Astrocyte (in vitro differentiated cells and primary cell): ENCODE data around the gene C1orf53. TPM values are rescaled to one million over a fixed set of nuclear protein-coding genes. Genes with fewer than 3 reads are reported as not detected.

Experiments
- DNase-seq: peaks from one replicate; pipeline ENCODE4 v3.0.0-alpha.2; 2010; ENCODE audit warnings: low read depth
- FAIRE-seq: peaks from 2 replicates; lab custom pipeline; 2011; peaks lifted over from hg19 to GRCh38; lab: Jason Lieb, UNC
- H2AFZ ChIP-seq: 2 replicates; pipeline ENCODE4 v1.6.0; 2012; ENCODE audit warnings: low read depth, low read length, inconsistent platforms
- H3K27ac ChIP-seq: 2 replicates; pipeline ENCODE4 v1.5.1; 2011; ENCODE audit warnings: low read depth, low read length, inconsistent platforms
- H3K27me3 ChIP-seq: 2 replicates; pipeline ENCODE4 v1.6.0; 2011; ENCODE audit warnings: low read length, inconsistent platforms; ENCODE audit not compliant: insufficient read depth
- H3K36me3 ChIP-seq: 2 replicates; pipeline ENCODE4 v1.5.1; 2011; ENCODE audit warnings: low read length, inconsistent platforms; ENCODE audit not compliant: insufficient read depth
- H3K4me1 ChIP-seq: 2 replicates; pipeline ENCODE4 v1.5.1; 2011; ENCODE audit warnings: low read length, inconsistent platforms; ENCODE audit not compliant: insufficient read depth
- H3K4me2 ChIP-seq: 2 replicates; pipeline ENCODE4 v1.6.0; 2012; ENCODE audit warnings: low read length, inconsistent platforms
- H3K4me3 ChIP-seq: 2 replicates; pipeline ENCODE4 v1.5.1; 2011; ENCODE audit warnings: low read depth, mild to moderate bottlenecking, low read length, inconsistent platforms; ENCODE audit not compliant: insufficient read depth
- H3K79me2 ChIP-seq: 2 replicates; pipeline ENCODE4 v1.6.0; 2012; ENCODE audit warnings: mild to moderate bottlenecking, low read length, inconsistent platforms; ENCODE audit not compliant: insufficient read depth
- H3K9ac ChIP-seq: 2 replicates; pipeline ENCODE4 v1.6.0; 2012; ENCODE audit warnings: mild to moderate bottlenecking, low read length, inconsistent platforms
- H3K9me3 ChIP-seq: 2 replicates; pipeline ENCODE4 v1.5.1; 2012; ENCODE audit warnings: low read depth, mild to moderate bottlenecking, low read length, inconsistent platforms; ENCODE audit not compliant: insufficient read depth
- H4K20me1 ChIP-seq: 2 replicates; pipeline ENCODE4 v1.6.0; 2012; ENCODE audit warnings: low read length, inconsistent platforms; ENCODE audit not compliant: insufficient read depth
- H3K27ac Mint-ChIP-seq: one replicate; pipeline ENCODE4 v1.8.0; 2021; ENCODE audit warnings: mild to moderate bottlenecking, mixed read lengths; ENCODE audit not compliant: unreplicated experiment
- H3K27me3 Mint-ChIP-seq: one replicate; pipeline ENCODE4 v1.8.0; 2021; ENCODE audit warnings: low read depth, mixed read lengths; ENCODE audit not compliant: unreplicated experiment
- H3K36me3 Mint-ChIP-seq: one replicate; pipeline ENCODE4 v1.8.0; 2021; ENCODE audit warnings: low read depth, mixed read lengths; ENCODE audit not compliant: unreplicated experiment
- H3K4me1 Mint-ChIP-seq: one replicate; pipeline ENCODE4 v1.8.0; 2021; ENCODE audit warnings: low read depth, mixed read lengths; ENCODE audit not compliant: unreplicated experiment
- H3K4me3 Mint-ChIP-seq: one replicate; pipeline ENCODE4 v1.8.0; 2021; ENCODE audit warnings: mild to moderate bottlenecking, moderate library complexity, mixed read lengths; ENCODE audit not compliant: unreplicated experiment
- H3K9me3 Mint-ChIP-seq: one replicate; pipeline ENCODE4 v1.8.0; 2021; ENCODE audit warnings: mild to moderate bottlenecking, mixed read lengths; ENCODE audit not compliant: unreplicated experiment
- CTCF ChIP-seq: IDR thresholded peaks from 2 replicates; pipeline ENCODE4 v1.5.1; 2011; ENCODE audit warnings: low read depth, mild to moderate bottlenecking, inconsistent platforms, low read length, moderate library complexity; ENCODE audit not compliant: insufficient read depth
- EZH2 ChIP-seq: IDR thresholded peaks from 2 replicates; pipeline ENCODE4 v1.6.1; 2012; ENCODE audit warnings: mild to moderate bottlenecking, low read length, inconsistent platforms; ENCODE audit not compliant: insufficient read depth
- total RNA-seq: library from RNA; stranded (reverse); gene quantifications from 2 replicates; pipeline ENCODE4 v1.2.1, GENCODE V29; 2021

C1orf53 gene
- total RNA-seq, 1 donor from 2014 or later, result 7.9 TPM

GRCh38 chr1:197927908-197928665 lies 25.7 kb downstream of the C1orf53 start:
- no peaks in the 10 kb centered on the region for H3K36me3 ChIP-seq
- peaks cover 28% of the 10 kb centered on the region for H3K27me3 ChIP-seq
- no peak overlapping the region for H2AFZ ChIP-seq
- no peaks in the 10 kb centered on the region for H4K20me1 ChIP-seq
- no peak overlapping the region for H3K9ac ChIP-seq
- peaks cover 21% of the 10 kb centered on the region for H3K27me3 Mint-ChIP-seq
- H3K4me1 Mint-ChIP-seq, result no peaks in the 10 kb centered on the region
- no peaks in the 10 kb centered on the region for H3K9me3 ChIP-seq
- H3K4me2 ChIP-seq, result peak overlapping the region; percentile 80
- H3K9me3 Mint-ChIP-seq, result no peaks in the 10 kb centered on the region
- no peak overlapping the region for H3K4me3 ChIP-seq
- H3K36me3 Mint-ChIP-seq, result no peaks in the 10 kb centered on the region
- DNase-seq (no peak), FAIRE-seq (no peak)
- H3K4me3 Mint-ChIP-seq, result no peak overlapping the region
- H3K27ac Mint-ChIP-seq, result no peak overlapping the region
- no peaks in the 10 kb centered on the region for H3K79me2 ChIP-seq
- H3K4me1 ChIP-seq, result no peaks in the 10 kb centered on the region
- TF ChIP-seq CTCF (no peak), EZH2 (no peak)
- H3K27ac ChIP-seq, result no peak overlapping the region

GRCh38 chr1:197928849-197929336 lies 26.5 kb downstream of the C1orf53 start:
- no peak overlapping the region for H3K27ac ChIP-seq
- no peak overlapping the region for H3K9ac ChIP-seq
- FAIRE-seq (no peak), DNase-seq (no peak)
- no peak overlapping the region for H3K27ac Mint-ChIP-seq
- peak overlapping the region; percentile 80 for H3K4me3 Mint-ChIP-seq
- no peaks in the 10 kb centered on the region for H3K4me1 Mint-ChIP-seq
- H3K4me2 ChIP-seq, result peak overlapping the region; percentile 80
- no peaks in the 10 kb centered on the region for H3K9me3 ChIP-seq
- H3K4me1 ChIP-seq, result no peaks in the 10 kb centered on the region
- H3K27me3 Mint-ChIP-seq, result peaks cover 16% of the 10 kb centered on the region
- H3K36me3 Mint-ChIP-seq, result no peaks in the 10 kb centered on the region
- no peaks in the 10 kb centered on the region for H3K9me3 Mint-ChIP-seq
- TF ChIP-seq CTCF (no peak), EZH2 (no peak)
- H3K79me2 ChIP-seq, result no peaks in the 10 kb centered on the region
- H4K20me1 ChIP-seq, result no peaks in the 10 kb centered on the region
- peak overlapping the region; percentile 56 for H3K4me3 ChIP-seq
- H2AFZ ChIP-seq, result peak overlapping the region; percentile 42
- H3K36me3 ChIP-seq, result no peaks in the 10 kb centered on the region
- H3K27me3 ChIP-seq, result peaks cover 22% of the 10 kb centered on the region

- H3K4me3 Mint-ChIP-seq, result no peak overlapping the region
- H3K27me3 Mint-ChIP-seq, result peaks cover 2% of the 10 kb centered on the region
- no peaks in the 10 kb centered on the region for H4K20me1 ChIP-seq
- no peaks in the 10 kb centered on the region for H3K4me1 ChIP-seq
- H3K9me3 ChIP-seq, result no peaks in the 10 kb centered on the region
- H3K27ac ChIP-seq, result no peak overlapping the region
- no peaks in the 10 kb centered on the region for H3K9me3 Mint-ChIP-seq
- H3K9ac ChIP-seq, result no peak overlapping the region
- H3K4me1 Mint-ChIP-seq, result no peaks in the 10 kb centered on the region
- no peak overlapping the region for H3K4me3 ChIP-seq
- no peak overlapping the region for H3K27ac Mint-ChIP-seq
- TF ChIP-seq CTCF (no peak), EZH2 (no peak)
- no peaks in the 10 kb centered on the region for H3K36me3 ChIP-seq
- H3K36me3 Mint-ChIP-seq, result no peaks in the 10 kb centered on the region
- H2AFZ ChIP-seq, result no peak overlapping the region
- no peak for FAIRE-seq
- no peak overlapping the region for H3K4me2 ChIP-seq
- no peaks in the 10 kb centered on the region for H3K79me2 ChIP-seq
- peaks cover 8% of the 10 kb centered on the region for H3K27me3 ChIP-seq
- no peak for DNase-seq
Measured at GRCh38 chr1:197933016-197933415, 30.6 kb downstream of the C1orf53 start.
